Embryonic facial prominence (tissue), 1 donor: Measurements from ENCODE around the gene CD58.

Source experiments
- DNase-seq: peaks from one replicate; pipeline ENCODE4 v3.0.0-alpha.2; 2016; ENCODE audit errors: extremely low spot score

CD58 gene

DNA sequence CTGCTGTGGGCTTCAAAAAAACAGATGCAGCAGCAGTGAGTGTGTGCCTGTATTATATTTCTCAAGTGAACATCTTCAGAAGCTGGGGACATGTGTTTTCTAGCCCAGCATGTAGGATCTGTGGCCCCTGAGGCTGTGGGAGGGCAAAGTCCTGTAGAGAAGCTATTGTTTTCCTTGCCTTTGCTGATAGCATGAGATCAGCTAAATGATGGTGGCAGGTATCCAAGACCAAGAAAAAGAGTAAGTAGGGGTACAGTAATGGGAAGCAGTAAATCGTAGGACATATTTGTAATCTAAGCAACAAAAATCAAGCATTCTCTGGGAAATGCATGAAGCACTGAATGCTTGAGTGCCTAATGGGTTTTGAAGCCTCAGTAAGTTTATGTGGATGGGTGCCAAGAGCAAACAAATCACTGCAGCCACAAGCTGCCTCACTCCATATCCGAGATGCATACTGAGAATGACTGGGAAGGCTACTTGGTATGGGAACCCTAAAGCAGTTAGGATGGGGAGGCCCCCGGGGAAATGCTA, 98.3 kb downstream of the CD58 start:
- DNase-seq, result no peak

DNA sequence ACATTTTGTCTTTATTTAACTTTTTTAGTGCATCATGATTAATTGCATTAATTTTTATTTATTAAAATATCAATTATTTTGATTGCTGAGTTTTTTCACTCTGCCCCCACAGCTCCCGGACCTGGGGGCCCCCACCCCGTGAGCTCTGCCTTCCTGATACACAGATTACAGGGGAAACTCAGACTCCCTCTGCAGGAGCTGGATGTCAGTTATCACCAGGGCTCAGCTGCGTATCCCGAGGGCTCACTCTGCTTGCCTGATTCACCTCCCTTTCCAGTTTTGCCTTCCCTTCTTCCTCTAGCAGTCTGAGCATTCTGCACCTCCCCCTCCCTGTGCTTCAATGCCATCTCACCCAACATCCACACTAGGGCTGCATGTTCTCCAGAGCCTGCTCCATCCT, 99.6 kb downstream of the CD58 start:
- no peak for DNase-seq

DNA sequence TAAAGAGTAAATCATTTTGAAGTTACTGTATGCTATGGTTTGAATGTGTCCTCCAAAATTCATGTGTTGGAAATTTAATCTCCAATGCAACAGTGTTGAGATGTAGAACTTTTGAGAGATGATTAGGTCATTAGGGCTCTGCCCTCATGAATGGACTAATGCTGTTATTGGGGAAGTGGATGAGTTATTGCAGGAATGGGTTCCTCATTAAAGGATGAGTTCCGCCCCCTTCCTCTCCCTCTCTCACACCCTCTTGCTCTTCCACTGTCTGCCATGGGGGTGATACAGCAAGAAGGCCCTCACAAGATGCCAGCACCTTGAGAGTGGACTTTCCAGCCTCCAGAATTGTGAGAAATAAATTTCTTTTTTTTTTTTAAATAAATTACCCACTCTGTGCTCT, 100.2 kb downstream of the CD58 start:
- no peak for DNase-seq

- no peak for DNase-seq
Measured at GRCh38 chr1:116466810-116467557, 103.8 kb downstream of the CD58 start.

DNA sequence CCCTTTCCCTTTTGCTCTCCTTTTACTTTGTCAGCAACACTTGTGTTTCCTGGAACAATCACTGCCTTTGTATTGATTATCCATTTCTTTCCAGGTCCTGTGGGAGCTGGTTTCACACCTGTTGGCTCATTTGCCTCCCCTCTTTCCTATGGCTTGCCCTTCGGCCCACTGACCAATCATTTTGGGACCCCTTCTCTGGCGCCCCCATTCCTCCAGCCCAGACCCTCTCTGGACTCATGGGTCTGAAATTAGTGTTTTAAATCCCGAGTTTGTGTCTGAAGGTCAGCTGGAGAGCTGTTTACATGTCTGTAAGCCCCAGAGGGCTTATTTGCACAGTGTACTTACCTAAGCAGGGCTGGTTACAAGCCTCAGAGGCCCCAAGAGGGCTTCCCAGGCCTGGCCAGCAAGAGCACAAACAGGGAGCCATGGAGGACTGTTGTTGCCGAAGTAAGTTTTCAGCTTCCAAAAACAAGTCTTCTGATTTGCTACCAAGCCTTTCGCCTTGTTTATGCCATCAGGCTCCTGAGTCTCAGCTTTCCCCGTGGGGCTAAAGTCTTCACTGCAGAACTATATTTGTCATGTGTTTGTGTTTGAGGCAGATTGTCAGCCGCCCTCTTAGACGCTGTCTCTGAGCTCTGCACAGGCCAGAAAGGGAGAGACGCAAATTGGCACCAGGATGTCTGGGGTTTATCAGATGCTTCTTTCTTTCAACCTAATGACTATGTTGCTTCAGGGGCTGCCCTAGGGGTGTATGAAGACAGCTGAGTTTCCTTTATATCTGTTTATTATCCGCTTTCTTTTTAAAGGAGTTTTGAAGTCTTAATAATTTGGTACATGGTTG, 104.8 kb downstream of the CD58 start:
- no peak for DNase-seq

DNA sequence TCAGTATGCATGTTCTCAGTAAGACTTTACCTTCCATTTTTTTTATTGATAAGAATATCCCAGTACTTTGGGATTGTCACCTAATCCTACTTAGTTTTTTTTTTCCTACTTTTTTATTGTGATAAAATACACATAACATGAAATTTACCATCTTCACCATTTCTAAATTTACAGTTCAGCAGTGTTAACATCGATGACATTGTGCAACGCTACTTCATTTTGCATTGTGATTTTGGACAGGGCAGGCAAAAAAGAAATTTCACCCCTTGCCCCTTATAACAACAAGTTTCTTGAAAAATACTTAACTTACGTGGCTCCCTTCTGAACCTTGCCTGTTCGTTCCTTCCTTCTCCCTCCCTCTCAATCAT, 105.4 kb downstream of the CD58 start:
- no peak for DNase-seq
